ENCODE results near the gene EFNA4. TPM values are rescaled to one million over a fixed set of nuclear protein-coding genes. Genes with fewer than 3 reads are reported as not detected.

EFNA4 gene
- total and polyA plus RNA-seq, 2 of the 8 experiments (the other 6 are each of a cell fraction or from before 2014, with no cell fraction given): 21.9 to 23.9 TPM

DNA sequence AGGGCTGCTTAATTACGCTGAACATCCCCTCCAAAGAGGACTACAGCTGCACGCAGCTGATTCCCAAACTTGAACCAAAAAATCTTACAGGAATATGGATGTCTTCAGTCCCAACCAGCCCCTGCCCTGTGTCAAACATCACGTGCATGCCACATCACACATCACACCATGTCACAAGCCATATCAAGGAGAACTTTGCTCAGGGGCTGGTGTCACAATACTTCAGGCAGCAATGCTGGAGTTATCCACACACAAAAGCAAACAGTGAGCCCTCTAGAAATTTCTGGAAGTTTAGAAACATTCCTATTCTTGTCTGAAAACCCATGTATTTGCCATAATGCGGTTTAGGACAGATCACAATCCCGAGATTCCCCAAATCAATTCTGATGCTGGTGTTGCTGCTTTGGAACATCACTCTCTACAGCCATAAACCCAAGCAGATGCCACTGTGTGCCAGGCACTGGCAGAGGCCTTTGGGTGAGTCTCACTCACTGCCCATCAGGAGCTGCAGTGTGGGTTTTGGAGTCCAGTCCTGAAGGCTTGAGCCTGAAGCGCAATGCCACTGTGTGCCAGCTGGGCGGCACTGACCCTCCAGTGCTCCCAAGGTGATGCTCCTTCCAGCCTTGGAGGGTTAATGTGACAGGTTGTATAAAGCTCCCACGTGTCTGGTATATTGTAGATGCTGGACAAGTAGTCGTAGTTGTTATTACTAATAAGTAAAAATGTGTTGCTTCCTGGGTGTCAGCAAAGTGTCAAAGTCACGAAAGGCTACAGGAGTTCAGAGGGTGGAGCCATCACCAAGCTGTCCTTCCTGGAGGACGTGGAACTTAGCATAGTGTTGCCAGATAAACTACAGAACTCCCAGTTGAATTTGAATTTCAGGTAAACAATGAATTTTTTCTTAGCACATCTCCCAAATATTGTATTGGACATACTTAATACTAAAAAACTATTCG, 44.0 kb downstream of the EFNA4 start:
- FAIRE-seq: no peak
- no peaks in the 10 kb centered on the region for H3K79me1 ChIP-seq (ENCODE audit: low read depth, low read length)
- H2AFZ ChIP-seq (ENCODE audit: low read length): no peak overlapping the region
- H3K27ac ChIP-seq (ENCODE audit: low read depth, low read length): no peak overlapping the region
- peaks cover 0 to 4% of the 10 kb centered on the region in 2 experiments for H4K20me1 ChIP-seq (replicated peaks in 1 of 2; ENCODE audit: control insufficient read depth in 1 of 2, insufficient read depth in 2 of 2, low read length in 2 of 2)
- no peak overlapping the region for H3K4me3 ChIP-seq (ENCODE audit: extremely low read depth in 1 of 4, insufficient read depth in 2 of 4, low read depth in 3 of 4, low read length in 4 of 4)
- H2AK5ac ChIP-seq (ENCODE audit: low read depth, low read length): no peak overlapping the region
- H3K4ac ChIP-seq (replicated peaks; ENCODE audit: insufficient read length, low read depth, low read length): no peak overlapping the region
- CTCF ChIA-PET (ENCODE audit: partially characterized antibody): interaction anchor here (0.8 to 3.5 kb wide), 15 partner anchors 11 to 70 kb away, joined by 3 to 29 read pairs (median 4); no protein-coding TSS in a partner anchor
- no peaks in the 10 kb centered on the region for H3K79me2 ChIP-seq (ENCODE audit: control insufficient read depth in 1 of 2, insufficient read depth in 2 of 2, low read length in 2 of 2)
- TF ChIP-seq TBP (IDR thresholded peaks at IDR 0.05; ENCODE audit: low read depth, low read length) (no peak), RFX5 (IDR thresholded peaks at IDR 0.05; ENCODE audit: borderline replicate concordance, low read depth, low read length) (no peak), RAD21 (IDR thresholded peaks at IDR 0.05 in 1 of 2, conservative IDR thresholded peaks at IDR 0.05 in 1 of 2; ENCODE audit: low read depth in 2 of 2, low read length in 2 of 2) (peak in 1 of 2 experiments; percentile 11; a peak in 1 of 4 replicates)
- no peak overlapping the region for H4K5ac ChIP-seq (ENCODE audit: insufficient read length, low read depth, low read length)
- no peak overlapping the region for H3K23ac ChIP-seq (ENCODE audit: insufficient read length)
- H4K91ac ChIP-seq (replicated peaks; ENCODE audit: insufficient read length, low read length): no peak overlapping the region
- H3K4me2 ChIP-seq (ENCODE audit: insufficient read depth in 1 of 2, low read depth in 2 of 2, low read length in 2 of 2): no peak overlapping the region
- POLR2A ChIA-PET (ENCODE audit: partially characterized antibody): interaction anchor here (1.1 kb wide), 1 partner anchor 22 kb away, joined by 3 read pairs; no protein-coding TSS in a partner anchor
- DNase-seq (ENCODE audit: low read depth in 1 of 2, low spot score in 2 of 2): no peak
- no peak overlapping the region for H4K8ac ChIP-seq (ENCODE audit: extremely low read depth, insufficient read depth, low read length)
- no peak overlapping the region for H3K14ac ChIP-seq (ENCODE audit: insufficient read length)
- no peaks in the 10 kb centered on the region for H3K27me3 ChIP-seq (replicated peaks in 1 of 4; ENCODE audit: control insufficient read depth in 3 of 4, extremely low read depth in 1 of 4, insufficient read depth in 3 of 4, low read length in 3 of 4)
- no peak overlapping the region for H2BK5ac ChIP-seq (ENCODE audit: low read depth, low read length)
- no peak overlapping the region for H3K56ac ChIP-seq (replicated peaks; ENCODE audit: insufficient read length, low read depth, low read length)
- H2BK120ac ChIP-seq (replicated peaks; ENCODE audit: low read depth, low read length): no peak overlapping the region
- WGBS, 2 experiments (ENCODE audit: extremely low coverage in 1 of 2, insufficient coverage in 1 of 2, insufficient read length in 1 of 2, insufficient replicate concordance in 2 of 2, low coverage in 1 of 2, low lambda C conversion rate in 2 of 2, missing lambda C conversion rate in 1 of 2): 83% methylated on average over 12 of the region's 12 CpGs; no CpG with 5 or more reads in 1 of the 2 experiments
- H2BK20ac ChIP-seq (ENCODE audit: low read length): no peak overlapping the region
- H3K9ac ChIP-seq (replicated peaks in 1 of 4; ENCODE audit: extremely low read depth in 1 of 4, low read depth in 3 of 4, low read length in 3 of 4): no peak overlapping the region
- no peak overlapping the region for H2BK12ac ChIP-seq (ENCODE audit: low read depth, low read length)
- no peaks in the 10 kb centered on the region for H3K9me3 ChIP-seq (ENCODE audit: insufficient read depth in 2 of 2, low read depth in 1 of 2, low read length in 1 of 2)
- no peak overlapping the region for H3K18ac ChIP-seq (ENCODE audit: extremely low read depth, low read length)
- peaks cover 0 to 3% (median 0%) of the 10 kb centered on the region in 4 experiments; a peak in 2 of 7 replicates for H3K4me1 ChIP-seq (replicated peaks in 1 of 4; ENCODE audit: control insufficient read depth in 3 of 4, insufficient read depth in 4 of 4, low read length in 3 of 4)
- H3K23me2 ChIP-seq (ENCODE audit: low read depth, low read length): no peaks in the 10 kb centered on the region
- no peaks in the 10 kb centered on the region for H3K36me3 ChIP-seq (ENCODE audit: control insufficient read depth in 2 of 4, insufficient read depth in 4 of 4, low read length in 3 of 4)
- no peak overlapping the region for H2BK15ac ChIP-seq (ENCODE audit: low read length)

All from H1 (cell line).